ENCODE data around the gene CYBC1.

CYBC1 gene

GRCh38 chr17:82450357-82451106 lies at the start of gene CYBC1:
Gene CYBC1, minus strand, starts transcription at chr17:82450752. Its CDS starts 1,498 bp downstream, at chr17:82449254.
- peak; percentile 84 for DNase-seq (ENCODE audit: low read depth)

DNA sequence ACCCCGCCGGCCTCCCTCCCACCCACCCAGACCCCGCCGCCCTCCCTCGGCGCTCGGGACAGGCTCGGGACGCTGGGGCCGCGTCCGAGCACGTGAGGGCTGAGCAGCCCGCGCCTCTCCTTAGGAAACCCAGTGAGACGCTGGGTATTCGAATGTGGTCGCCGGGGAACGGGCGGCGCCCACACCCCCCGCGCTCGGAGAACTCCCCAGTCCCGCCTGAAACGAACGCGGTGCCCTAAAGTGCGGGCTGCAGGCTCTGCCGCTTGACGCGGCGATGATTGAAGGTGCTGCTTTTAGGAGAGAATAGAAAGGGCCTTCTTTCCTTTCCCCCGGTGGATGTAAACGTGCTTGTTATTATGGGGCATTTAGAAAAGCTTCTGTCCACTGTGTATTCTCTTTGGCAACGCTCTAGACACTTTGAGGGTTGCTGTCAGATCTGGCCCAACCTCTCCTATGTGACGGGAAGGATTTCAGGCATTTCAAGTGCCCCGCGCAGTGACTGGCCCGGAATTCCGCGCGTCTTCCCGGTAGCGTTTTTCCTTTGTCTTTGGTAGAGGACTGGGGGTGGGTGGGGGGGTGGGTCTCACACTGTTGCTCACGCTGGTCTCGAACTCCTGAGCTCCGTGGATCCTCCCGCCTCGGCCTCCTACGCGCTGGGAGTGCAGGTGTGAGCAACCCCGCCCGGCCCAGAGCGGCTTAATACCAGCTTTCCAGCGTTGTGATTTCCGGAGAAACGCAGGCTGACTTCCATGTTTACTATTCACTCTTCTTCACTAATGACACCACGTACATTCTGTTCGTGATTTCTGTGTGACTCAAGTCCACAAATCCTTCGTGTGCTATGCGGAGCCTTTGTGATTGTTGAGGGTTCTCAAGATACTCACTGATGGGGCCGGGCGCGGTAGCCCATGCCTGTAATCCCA lies 47.2 kb upstream of the CYBC1 start:
- no peak for DNase-seq (ENCODE audit: low read depth)

GRCh38 chr17:82496529-82497434 lies 46.2 kb upstream of the CYBC1 start:
- DNase-seq (ENCODE audit: low read depth) = peak; percentile 86

DNA sequence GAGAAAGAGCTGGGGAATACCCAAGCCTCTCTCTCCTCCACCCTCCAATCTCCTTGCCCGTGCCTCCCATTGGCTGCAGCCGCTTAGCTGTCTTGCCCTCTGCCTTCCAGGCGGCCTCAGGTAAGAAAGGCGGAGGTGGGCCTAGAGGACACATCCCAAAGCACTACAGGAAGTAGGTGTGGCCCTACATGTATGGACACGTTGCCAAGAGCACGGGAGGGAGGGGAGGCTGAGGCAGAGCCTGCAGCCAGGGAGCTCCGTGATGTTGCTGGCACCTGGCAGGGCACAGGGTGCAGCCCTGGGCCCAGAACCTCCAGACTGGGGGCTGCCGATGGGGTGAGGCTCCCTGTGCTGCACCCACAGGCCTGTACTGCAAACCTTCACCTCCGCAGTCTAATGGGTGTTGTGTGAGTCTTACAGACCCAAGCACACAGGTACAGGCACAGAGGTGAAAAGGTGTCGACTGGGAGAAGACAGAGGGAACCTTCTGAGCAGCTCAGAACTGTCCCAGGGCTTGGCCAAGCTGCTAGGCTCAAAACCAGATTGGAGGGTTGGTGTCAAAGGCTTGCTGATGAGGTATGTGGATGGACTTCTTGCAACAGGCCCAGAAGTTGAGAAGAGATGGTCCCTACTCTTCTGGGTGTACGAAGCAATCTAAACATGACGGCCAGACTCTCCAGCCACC lies 45.4 kb upstream of the CYBC1 start:
- DNase-seq (ENCODE audit: low read depth) = no peak

DNA sequence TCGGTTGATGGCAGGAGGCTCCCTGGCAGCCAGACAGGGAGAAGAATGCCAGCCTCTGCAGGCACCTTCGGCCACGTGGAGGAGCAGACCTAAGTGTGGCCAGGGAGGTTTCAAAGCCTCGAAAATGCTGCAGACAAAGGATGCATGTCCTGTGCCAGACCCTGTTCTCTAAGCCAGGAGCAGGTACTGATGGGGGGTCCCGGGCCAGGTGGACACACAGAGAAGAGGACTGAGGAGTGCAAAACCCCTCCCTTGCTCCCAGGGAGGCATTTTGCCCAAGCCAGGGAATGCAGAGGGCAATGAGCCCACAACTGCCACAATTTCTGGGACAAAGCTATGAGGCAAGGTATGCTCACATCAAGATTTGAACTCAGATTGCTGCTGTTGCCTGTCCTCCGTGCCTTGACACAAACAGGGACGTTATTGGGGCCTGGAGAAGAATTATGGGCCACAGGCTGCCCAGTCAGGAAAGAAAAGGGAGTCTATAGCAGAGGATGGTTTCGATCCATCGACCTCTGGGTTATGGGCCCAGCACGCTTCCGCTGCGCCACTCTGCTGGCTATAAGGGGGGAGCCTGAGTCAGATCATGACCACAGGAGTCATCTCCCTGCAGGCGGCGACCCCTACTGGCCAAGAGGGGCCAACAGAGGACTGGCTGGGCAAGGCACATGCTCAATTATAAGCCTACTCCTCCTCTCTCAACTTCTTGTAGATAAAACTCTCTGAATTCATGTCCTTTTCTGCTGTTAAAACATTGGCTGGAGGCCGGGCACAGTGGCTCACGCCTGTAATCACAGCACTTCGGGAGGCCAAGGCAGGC lies 43.9 kb upstream of the CYBC1 start:
- DNase-seq (ENCODE audit: low read depth) = peak; percentile 76

DNA sequence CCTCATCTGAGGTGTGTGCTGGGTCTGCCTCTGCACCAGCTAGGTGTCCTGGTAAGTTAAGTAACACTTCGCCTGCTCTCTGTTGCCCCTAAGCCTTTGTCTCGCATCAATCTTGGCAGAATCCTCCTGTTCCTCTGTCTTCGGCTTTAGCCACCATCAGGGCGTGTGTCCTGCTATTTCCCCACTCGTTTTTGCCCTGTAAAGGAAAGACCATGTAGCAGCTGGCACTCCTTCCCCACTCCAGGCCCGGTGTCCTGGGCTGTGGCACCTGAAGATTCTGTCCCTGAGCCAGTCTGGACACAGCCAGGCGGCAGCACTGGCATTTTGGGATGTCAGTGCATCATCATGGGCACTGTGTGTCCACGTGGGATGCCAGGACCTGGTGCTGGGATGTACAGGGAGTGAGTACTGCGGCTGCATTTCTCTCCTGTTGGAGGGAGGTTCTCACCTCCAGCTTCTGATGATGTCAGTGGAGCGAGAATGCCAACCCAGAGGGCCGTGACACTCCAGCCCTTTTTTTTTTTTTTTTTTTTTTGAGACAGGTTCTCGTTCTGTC lies 42.8 kb upstream of the CYBC1 start:
- DNase-seq (ENCODE audit: low read depth) = no peak

- no peak for DNase-seq (ENCODE audit: low read depth)
These were observed 42.2 kb upstream of the CYBC1 start for GRCh38 chr17:82492643-82493225.

- no peak for DNase-seq (ENCODE audit: low read depth)
These were observed 41.0 kb upstream of the CYBC1 start for GRCh38 chr17:82491533-82491932.

- no peak for DNase-seq (ENCODE audit: low read depth)
These were observed 40.6 kb upstream of the CYBC1 start for GRCh38 chr17:82491196-82491530.

DNA sequence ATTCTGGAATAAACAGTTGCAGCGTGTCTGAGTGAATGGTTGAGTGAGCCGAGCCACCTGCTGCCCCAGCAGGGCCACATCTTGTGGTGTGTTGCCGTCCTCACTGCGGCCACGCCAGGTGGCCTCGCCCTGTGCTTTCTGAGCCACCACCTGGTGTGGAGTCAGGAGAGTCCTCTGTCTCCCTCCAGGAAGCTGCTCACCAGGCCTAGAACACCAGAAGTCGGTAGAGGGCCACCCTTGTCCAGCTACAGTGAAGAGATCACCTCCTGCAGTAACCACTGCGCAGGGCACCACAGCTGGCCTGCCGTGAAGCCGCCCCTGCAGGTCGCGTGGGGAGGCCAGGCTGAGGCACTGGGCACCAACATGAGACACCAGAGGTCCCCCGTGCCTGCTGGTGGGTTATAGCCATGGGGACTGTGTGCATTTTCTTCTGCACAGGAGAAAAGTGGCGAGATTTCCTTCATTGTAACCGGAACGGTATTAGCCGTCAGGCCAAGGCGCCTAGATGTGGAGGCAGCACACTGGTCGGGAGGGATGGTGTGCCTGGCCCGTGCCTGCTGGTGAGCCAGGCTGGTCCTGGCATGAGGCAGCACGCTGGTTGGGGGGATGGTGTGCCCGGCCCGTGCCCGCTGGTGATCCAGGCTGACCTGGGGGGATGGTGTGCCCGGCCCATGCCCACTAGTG lies 40.1 kb upstream of the CYBC1 start:
- DNase-seq (ENCODE audit: low read depth) = no peak

- no peak for DNase-seq (ENCODE audit: low read depth)
These were observed 39.4 kb upstream of the CYBC1 start for GRCh38 chr17:82489851-82490511.

- no peak for DNase-seq (ENCODE audit: low read depth)
These were observed 38.6 kb upstream of the CYBC1 start for GRCh38 chr17:82489117-82489516.

- no peak for DNase-seq (ENCODE audit: low read depth)
These were observed 37.4 kb upstream of the CYBC1 start for GRCh38 chr17:82487910-82488309.

GRCh38 chr17:82486231-82487094 lies 35.9 kb upstream of the CYBC1 start:
- DNase-seq (ENCODE audit: low read depth) = no peak

DNA sequence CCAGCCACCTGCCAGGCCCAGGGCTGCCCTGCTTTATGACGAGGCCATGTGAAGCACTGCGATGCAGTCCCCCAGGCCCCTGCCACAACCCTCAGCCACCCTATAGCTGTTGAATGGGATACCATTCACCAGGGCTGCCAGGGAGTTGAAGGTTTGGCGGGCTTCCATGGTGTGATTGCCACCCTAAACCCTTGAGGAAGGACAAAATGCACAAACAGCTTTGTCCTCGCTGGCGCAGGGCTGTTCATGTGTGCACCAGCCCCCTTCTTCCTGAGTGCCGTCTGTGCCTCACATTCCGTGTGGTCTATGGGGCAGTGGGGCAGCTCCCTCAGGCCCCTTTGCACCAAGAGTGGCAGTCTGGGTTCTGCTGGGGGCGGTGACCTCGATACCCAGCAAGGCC lies 33.3 kb upstream of the CYBC1 start:
- no peak for DNase-seq (ENCODE audit: low read depth)

GRCh38 chr17:82483204-82483660 lies 32.7 kb upstream of the CYBC1 start:
- no peak for DNase-seq (ENCODE audit: low read depth)

DNA sequence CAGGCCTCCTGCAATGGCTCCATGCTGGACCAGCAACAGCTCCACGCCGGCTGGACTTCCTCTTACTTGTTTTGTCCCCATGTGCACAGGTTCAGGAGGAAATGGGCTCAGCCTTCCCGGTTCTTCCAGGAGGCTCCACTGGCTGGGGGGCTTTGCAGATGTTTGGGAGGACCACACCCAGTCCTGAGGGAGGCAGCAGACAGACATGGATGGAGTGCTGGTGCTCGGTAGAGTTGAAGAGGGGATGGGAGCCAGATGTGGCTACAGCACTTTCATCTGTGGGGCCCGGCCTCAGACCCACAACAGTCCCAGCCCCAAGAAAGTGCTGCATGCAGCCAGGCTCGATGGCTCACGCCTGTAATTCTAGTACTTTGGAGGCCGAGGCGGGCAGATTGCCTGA lies 29.8 kb upstream of the CYBC1 start:
- no peak for DNase-seq (ENCODE audit: low read depth)

DNA sequence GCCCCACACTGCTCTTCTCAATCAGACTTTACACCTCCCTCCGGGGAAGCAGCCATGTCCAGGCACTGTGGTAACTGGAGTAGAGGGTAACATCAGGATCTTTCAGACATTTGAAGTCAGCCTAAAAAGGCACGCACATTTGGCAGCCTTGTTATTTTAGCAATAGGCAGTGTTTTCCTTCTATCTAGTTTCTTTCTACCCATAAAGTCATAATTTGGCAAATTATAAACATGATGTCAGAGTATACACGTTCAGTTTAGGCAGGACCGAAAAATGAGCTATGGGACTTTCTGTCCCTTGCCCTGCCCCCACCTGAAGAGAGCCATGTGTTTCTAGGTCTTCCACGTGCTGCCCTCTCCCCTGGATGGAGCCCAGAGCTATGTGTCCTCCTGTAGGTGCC lies 29.1 kb upstream of the CYBC1 start:
- DNase-seq (ENCODE audit: low read depth) = no peak

All from stimulated activated CD8-positive, alpha-beta memory T cell treated with anti-CD3 and anti-CD28 coated beads, Interleukin-7, amount 100 ng/mL, for 24 hours (primary cell).